GM12878 (cell line): ENCODE measurements around the gene ELAC1. TPM values are rescaled to one million over a fixed set of nuclear protein-coding genes. Genes with fewer than 3 reads are reported as not detected.

Source experiments
- ATAC-seq: fragments of 200-7000 bp; cut with Tn5 transposase; 3 replicates; pipeline ENCODE4 v1.9.1; 2020; ENCODE audit warnings: mild to moderate bottlenecking, moderate library complexity
- BruUV-seq: library from RNA; stranded (reverse); fragments of 400-500 nt; replicated peaks from 2 replicates; lab custom pipeline; 2021; lab: Mats Ljungman, UMichigan
- CTCF ChIA-PET: fragments of 300-600 bp; sonication (Branson Sonifier 250); formaldehyde crosslinking; extraction: SDS; loops from one replicate; lab custom pipeline; 2021; ENCODE audit warnings: inconsistent platforms; lab: Yijun Ruan, JAX
- POLR2A ChIA-PET: fragments of 350-600 bp; formaldehyde crosslinking; extraction: SDS; loops from one replicate; lab custom pipeline; 2021; ENCODE audit warnings: inconsistent platforms; lab: Charles Lee
- RAD21 ChIA-PET: fragments of 300-600 bp; sonication (Branson Sonifier 250); formaldehyde crosslinking; loops from one replicate; lab custom pipeline; 2023; ENCODE audit warnings: antibody characterized with exemption; ENCODE audit not compliant: unreplicated experiment; lab: Charles Lee
- SMC1A ChIA-PET: fragments of 300-600 bp; sonication (Branson Sonifier 250); formaldehyde crosslinking; loops from one replicate; lab custom pipeline; 2023; ENCODE audit not compliant: unreplicated experiment, uncharacterized antibody; lab: Charles Lee
- DNase-seq: peaks from one replicate; pipeline ENCODE4 v3.0.0-alpha.2; 2011; ENCODE audit warnings: low read depth, low spot score
- FAIRE-seq: peaks from 3 replicates; lab custom pipeline; 2011; peaks lifted over from hg19 to GRCh38; lab: Jason Lieb, UNC
- H2AFZ ChIP-seq: 2 replicates; pipeline ENCODE4 v1.6.0; 2011; ENCODE audit warnings: low read depth, low read length, control low read depth; ENCODE audit not compliant: control insufficient read depth
- H3K27ac ChIP-seq: 2 replicates; pipeline ENCODE4 v1.5.1; 2011; ENCODE audit warnings: control low read depth; ENCODE audit not compliant: control insufficient read depth, insufficient read depth
- H3K27me3 ChIP-seq, 2 experiments: replicated peaks in 1 of 2; 2 replicates each; pipeline versions ENCODE4 v1.6.0 to v1.6.1; 2011; ENCODE audit warnings: low read length in 1 of 2; ENCODE audit not compliant: control insufficient read depth in 2 of 2, insufficient read depth in 2 of 2
- H3K36me3 ChIP-seq, 2 experiments: 2 replicates each; pipeline ENCODE4 v1.5.1; 2011; ENCODE audit warnings: low read length in 1 of 2; ENCODE audit not compliant: control insufficient read depth in 2 of 2, insufficient read depth in 2 of 2
- H3K4me1 ChIP-seq: 2 replicates; pipeline ENCODE4 v1.6.1; 2011; ENCODE audit warnings: mild to moderate bottlenecking, low read length, moderate library complexity, mixed read lengths; ENCODE audit not compliant: control insufficient read depth, insufficient read depth
- H3K4me2 ChIP-seq: 2 replicates; pipeline ENCODE4 v1.6.0; 2011; ENCODE audit warnings: control low read depth; ENCODE audit not compliant: control insufficient read depth, insufficient read depth
- H3K4me3 ChIP-seq: fragments of 200-600 bp; sonication (generic); 2 replicates; pipeline ENCODE4 v1.5.1; 2016
- H3K79me2 ChIP-seq: 2 replicates; pipeline ENCODE4 v1.6.0; 2011; ENCODE audit warnings: low read length; ENCODE audit not compliant: control insufficient read depth, insufficient read depth
- H3K9ac ChIP-seq: 2 replicates; pipeline ENCODE4 v1.8.0; 2011; ENCODE audit warnings: low read length, control low read depth, mixed read lengths; ENCODE audit not compliant: control insufficient read depth, insufficient read depth
- H3K9me3 ChIP-seq: replicated peaks from 3 replicates; pipeline ENCODE4 v1.5.1; 2011; ENCODE audit warnings: mild to moderate bottlenecking, low read length; ENCODE audit not compliant: control insufficient read depth, insufficient read depth
- H4K20me1 ChIP-seq: 2 replicates; pipeline ENCODE4 v1.6.0; 2011; ENCODE audit not compliant: control insufficient read depth, insufficient read depth
- ATF7 ChIP-seq: fragments of 450-650 bp; IDR thresholded peaks from 2 replicates; pipeline ENCODE4 v1.6.1; 2016; ENCODE audit warnings: low read depth, mild to moderate bottlenecking
- BACH1 ChIP-seq: fragments of 450-650 bp; IDR thresholded peaks from 2 replicates; pipeline ENCODE4 v1.6.1; 2017; ENCODE audit warnings: mild to moderate bottlenecking, borderline replicate concordance
- BHLHE40 ChIP-seq, 2 experiments: fragments of 450-650 bp in 1 of 2; IDR thresholded peaks; 2 replicates each; pipeline ENCODE4 v1.6.1; 2011 to 2017; ENCODE audit warnings: low read depth in 2 of 2, borderline replicate concordance in 1 of 2, improper control_type of control experiment in 1 of 2, low read length in 1 of 2, mild to moderate bottlenecking in 1 of 2
- EZH2 ChIP-seq: IDR thresholded peaks from 2 replicates; pipeline ENCODE4 v1.6.1; 2012; ENCODE audit warnings: low read depth, mild to moderate bottlenecking, control low read depth, inconsistent platforms, low read length, borderline replicate concordance; ENCODE audit not compliant: control insufficient read depth
- GABPA ChIP-seq: IDR thresholded peaks from 2 replicates; pipeline ENCODE4 v1.6.1; 2014; ENCODE audit warnings: antibody characterized with exemption, low read depth, mild to moderate bottlenecking, inconsistent platforms
- MTA3 ChIP-seq: IDR thresholded peaks from 2 replicates; pipeline ENCODE4 v1.6.1; 2012; ENCODE audit warnings: low read length, inconsistent platforms, borderline replicate concordance
- NFYA ChIP-seq: IDR thresholded peaks from 2 replicates; pipeline ENCODE4 v1.6.1; 2011; ENCODE audit warnings: low read depth, mild to moderate bottlenecking, low read length, improper control_type of control experiment, borderline replicate concordance
- SMAD1 ChIP-seq: fragments of 450-650 bp; IDR thresholded peaks from 2 replicates; pipeline ENCODE4 v1.6.1; 2018; ENCODE audit warnings: mild to moderate bottlenecking, low read depth; ENCODE audit not compliant: partially characterized antibody
- TARDBP ChIP-seq: IDR thresholded peaks from 2 replicates; pipeline ENCODE4 v1.6.1; 2016; ENCODE audit warnings: borderline replicate concordance
- ZSCAN29 ChIP-seq: fragments of 450-650 bp; IDR thresholded peaks from 2 replicates; pipeline ENCODE4 v1.6.1; 2017; ENCODE audit warnings: mild to moderate bottlenecking, moderate library complexity
- ZZZ3 ChIP-seq: IDR thresholded peaks from 2 replicates; pipeline ENCODE4 v1.6.1; 2011; ENCODE audit warnings: low read depth; ENCODE audit not compliant: control insufficient read depth, insufficient read length
- WGBS: methylation state at CpG from one replicate; pipeline ENCODE4 v1.1.6; 2016; ENCODE audit warnings: low lambda C conversion rate; ENCODE audit not compliant: insufficient replicate concordance, insufficient coverage; ENCODE audit errors: missing lambda C conversion rate; 5-methylcytosine and 5-hydroxymethylcytosine counted together
- in situ Hi-C: fragments of 300-500 bp; cut with MboI; formaldehyde crosslinking; loops from 9 replicates; pipeline ENCODE4 v1.14.3; 2018; ENCODE audit warnings: mixed read lengths
- intact Hi-C: fragments of 100-400 bp; cut with micrococcal nuclease; formaldehyde crosslinking; loops from one replicate; pipeline ENCODE4 v1.14.2; 2022; ENCODE audit not compliant: unreplicated experiment
- polyA plus RNA-seq, 11 experiments: library from polyadenylated mRNA; depleted of rRNA in 4 of 11; unstranded in 6 of 11; stranded (reverse) in 5 of 11; fragments of >200 nt; fragmentation: Nextera tagmentation in 4 of 11; fragmentation: Illumina TruSeq in 1 of 11; extraction: Ambion mirVana in 4 of 11; extraction: Trizol in 1 of 11; gene quantifications; 1 replicate in 1 of 11; 2 replicates in 10 of 11; pipeline versions ENCODE4 v1.2.1 to v1.2.3, GENCODE V29; 2011 to 2016; ENCODE audit warnings: inconsistent platforms in 2 of 11, missing spikeins in 2 of 11, low read depth in 1 of 11
- total RNA-seq, 4 experiments: library from RNA; depleted of rRNA in 3 of 4; stranded (reverse); fragments of >200 nt in 3 of 4; fragmentation: Illumina TruSeq in 1 of 4; extraction: Trizol in 1 of 4; gene quantifications; 2 replicates each; pipeline versions ENCODE4 v1.2.1 to v1.2.3, GENCODE V29; 2013 to 2021
- TF ChIP-seq, protein P1 (sequence below): fragments of 450-650 bp; IDR thresholded peaks from 2 replicates; pipeline ENCODE4 v1.6.1; 2016; ENCODE audit warnings: mild to moderate bottlenecking
- TF ChIP-seq, protein P2 (sequence below): fragments of 450-650 bp; IDR thresholded peaks from 2 replicates; pipeline ENCODE4 v1.6.1; 2017; ENCODE audit warnings: antibody characterized with exemption, mild to moderate bottlenecking, moderate library complexity
- TF ChIP-seq, protein P3 (sequence below): IDR thresholded peaks from 2 replicates; pipeline ENCODE4 v1.6.1; 2011; ENCODE audit warnings: borderline replicate concordance, low read depth, mild to moderate bottlenecking, moderate library complexity, low read length; ENCODE audit not compliant: insufficient read depth, poor library complexity, severe bottlenecking
- TF ChIP-seq, protein P4 (sequence below): IDR thresholded peaks from 2 replicates; pipeline ENCODE4 v1.6.1; 2012; ENCODE audit warnings: mild to moderate bottlenecking, low read depth, low read length

Gene ELAC1
- total and polyA plus RNA-seq, 10 of the 15 experiments (the other 5 are each of a cell fraction or from before 2014, with no cell fraction given): 4.9 to 23.0 (median 9.8) TPM

DNA sequence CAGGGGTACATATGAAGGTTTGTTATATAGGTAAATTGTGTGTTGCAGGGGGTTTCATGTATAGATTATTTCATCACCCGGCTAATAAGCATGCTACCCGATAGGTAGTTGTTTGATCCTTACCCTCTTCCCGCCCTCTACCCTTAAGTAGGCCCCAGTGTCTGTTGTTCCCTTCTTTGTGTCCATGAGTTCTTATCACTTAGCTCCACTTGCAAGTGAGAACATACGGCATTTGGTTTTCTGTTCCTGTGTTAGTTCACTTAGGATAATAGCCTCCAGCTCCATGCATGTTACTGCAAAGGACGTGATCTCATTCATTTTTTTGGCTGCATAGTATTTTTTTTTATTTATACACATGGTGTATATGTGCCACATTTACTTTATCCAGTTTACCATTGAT is 34.2 kb upstream of the ELAC1 start:
- no peak overlapping the region for H3K27ac ChIP-seq
- no peaks in the 10 kb centered on the region for H3K9me3 ChIP-seq
- H3K9ac ChIP-seq: no peak overlapping the region
- no peaks in the 10 kb centered on the region for H3K79me2 ChIP-seq
- H3K4me1 ChIP-seq: no peaks in the 10 kb centered on the region
- H2AFZ ChIP-seq: no peak overlapping the region
- peaks cover 0 to 6% of the 10 kb centered on the region in 2 experiments; a peak in 2 of 4 replicates for H3K36me3 ChIP-seq
- no peak overlapping the region for H3K4me3 ChIP-seq
- no peaks in the 10 kb centered on the region for H3K27me3 ChIP-seq
- intact Hi-C loops (no loop called here), in situ Hi-C loops (no loop called here)
- no peak for ATAC-seq
- ChIA-PET CTCF (interaction anchor here (1.5 kb wide), 1 partner anchor 18 kb away, joined by 4 read pairs; no protein-coding TSS in a partner anchor), SMC1A (interaction anchor here (1.1 kb wide), 1 partner anchor 53 kb away, joined by 3 read pairs; no protein-coding TSS in a partner anchor), POLR2A (no interaction called here), RAD21 (no interaction called here)
- BruUV-seq: no TSS peak
- FAIRE-seq: no peak
- 98% methylated on average over 5 of the region's 5 CpGs for WGBS
- H4K20me1 ChIP-seq: no peaks in the 10 kb centered on the region
- H3K4me2 ChIP-seq: no peak overlapping the region
- no peak for DNase-seq
- no peak for TF ChIP-seq NFYA
- TF ChIP-seq, protein P1, sequence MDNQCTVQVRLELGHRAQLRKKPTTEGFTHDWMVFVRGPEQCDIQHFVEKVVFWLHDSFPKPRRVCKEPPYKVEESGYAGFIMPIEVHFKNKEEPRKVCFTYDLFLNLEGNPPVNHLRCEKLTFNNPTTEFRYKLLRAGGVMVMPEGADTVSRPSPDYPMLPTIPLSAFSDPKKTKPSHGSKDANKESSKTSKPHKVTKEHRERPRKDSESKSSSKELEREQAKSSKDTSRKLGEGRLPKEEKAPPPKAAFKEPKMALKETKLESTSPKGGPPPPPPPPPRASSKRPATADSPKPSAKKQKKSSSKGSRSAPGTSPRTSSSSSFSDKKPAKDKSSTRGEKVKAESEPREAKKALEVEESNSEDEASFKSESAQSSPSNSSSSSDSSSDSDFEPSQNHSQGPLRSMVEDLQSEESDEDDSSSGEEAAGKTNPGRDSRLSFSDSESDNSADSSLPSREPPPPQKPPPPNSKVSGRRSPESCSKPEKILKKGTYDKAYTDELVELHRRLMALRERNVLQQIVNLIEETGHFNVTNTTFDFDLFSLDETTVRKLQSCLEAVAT: no peak
- no peak for TF ChIP-seq ZZZ3
- no peak for TF ChIP-seq EZH2
- TF ChIP-seq BACH1: no peak
- TF ChIP-seq, protein P2, sequence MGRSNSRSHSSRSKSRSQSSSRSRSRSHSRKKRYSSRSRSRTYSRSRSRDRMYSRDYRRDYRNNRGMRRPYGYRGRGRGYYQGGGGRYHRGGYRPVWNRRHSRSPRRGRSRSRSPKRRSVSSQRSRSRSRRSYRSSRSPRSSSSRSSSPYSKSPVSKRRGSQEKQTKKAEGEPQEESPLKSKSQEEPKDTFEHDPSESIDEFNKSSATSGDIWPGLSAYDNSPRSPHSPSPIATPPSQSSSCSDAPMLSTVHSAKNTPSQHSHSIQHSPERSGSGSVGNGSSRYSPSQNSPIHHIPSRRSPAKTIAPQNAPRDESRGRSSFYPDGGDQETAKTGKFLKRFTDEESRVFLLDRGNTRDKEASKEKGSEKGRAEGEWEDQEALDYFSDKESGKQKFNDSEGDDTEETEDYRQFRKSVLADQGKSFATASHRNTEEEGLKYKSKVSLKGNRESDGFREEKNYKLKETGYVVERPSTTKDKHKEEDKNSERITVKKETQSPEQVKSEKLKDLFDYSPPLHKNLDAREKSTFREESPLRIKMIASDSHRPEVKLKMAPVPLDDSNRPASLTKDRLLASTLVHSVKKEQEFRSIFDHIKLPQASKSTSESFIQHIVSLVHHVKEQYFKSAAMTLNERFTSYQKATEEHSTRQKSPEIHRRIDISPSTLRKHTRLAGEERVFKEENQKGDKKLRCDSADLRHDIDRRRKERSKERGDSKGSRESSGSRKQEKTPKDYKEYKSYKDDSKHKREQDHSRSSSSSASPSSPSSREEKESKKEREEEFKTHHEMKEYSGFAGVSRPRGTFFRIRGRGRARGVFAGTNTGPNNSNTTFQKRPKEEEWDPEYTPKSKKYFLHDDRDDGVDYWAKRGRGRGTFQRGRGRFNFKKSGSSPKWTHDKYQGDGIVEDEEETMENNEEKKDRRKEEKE: no peak
- no peak for TF ChIP-seq BHLHE40 (IDR thresholded peaks at IDR 0.05; ENCODE audit: borderline replicate concordance in 1 of 2, low read depth in 2 of 2, low read length in 1 of 2)
- TF ChIP-seq SMAD1: no peak
- TF ChIP-seq, protein P3, sequence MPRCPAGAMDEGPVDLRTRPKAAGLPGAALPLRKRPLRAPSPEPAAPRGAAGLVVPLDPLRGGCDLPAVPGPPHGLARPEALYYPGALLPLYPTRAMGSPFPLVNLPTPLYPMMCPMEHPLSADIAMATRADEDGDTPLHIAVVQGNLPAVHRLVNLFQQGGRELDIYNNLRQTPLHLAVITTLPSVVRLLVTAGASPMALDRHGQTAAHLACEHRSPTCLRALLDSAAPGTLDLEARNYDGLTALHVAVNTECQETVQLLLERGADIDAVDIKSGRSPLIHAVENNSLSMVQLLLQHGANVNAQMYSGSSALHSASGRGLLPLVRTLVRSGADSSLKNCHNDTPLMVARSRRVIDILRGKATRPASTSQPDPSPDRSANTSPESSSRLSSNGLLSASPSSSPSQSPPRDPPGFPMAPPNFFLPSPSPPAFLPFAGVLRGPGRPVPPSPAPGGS: no peak
- TF ChIP-seq TARDBP: no peak
- TF ChIP-seq GABPA: no peak
- no peak for TF ChIP-seq ZSCAN29
- TF ChIP-seq, protein P4, sequence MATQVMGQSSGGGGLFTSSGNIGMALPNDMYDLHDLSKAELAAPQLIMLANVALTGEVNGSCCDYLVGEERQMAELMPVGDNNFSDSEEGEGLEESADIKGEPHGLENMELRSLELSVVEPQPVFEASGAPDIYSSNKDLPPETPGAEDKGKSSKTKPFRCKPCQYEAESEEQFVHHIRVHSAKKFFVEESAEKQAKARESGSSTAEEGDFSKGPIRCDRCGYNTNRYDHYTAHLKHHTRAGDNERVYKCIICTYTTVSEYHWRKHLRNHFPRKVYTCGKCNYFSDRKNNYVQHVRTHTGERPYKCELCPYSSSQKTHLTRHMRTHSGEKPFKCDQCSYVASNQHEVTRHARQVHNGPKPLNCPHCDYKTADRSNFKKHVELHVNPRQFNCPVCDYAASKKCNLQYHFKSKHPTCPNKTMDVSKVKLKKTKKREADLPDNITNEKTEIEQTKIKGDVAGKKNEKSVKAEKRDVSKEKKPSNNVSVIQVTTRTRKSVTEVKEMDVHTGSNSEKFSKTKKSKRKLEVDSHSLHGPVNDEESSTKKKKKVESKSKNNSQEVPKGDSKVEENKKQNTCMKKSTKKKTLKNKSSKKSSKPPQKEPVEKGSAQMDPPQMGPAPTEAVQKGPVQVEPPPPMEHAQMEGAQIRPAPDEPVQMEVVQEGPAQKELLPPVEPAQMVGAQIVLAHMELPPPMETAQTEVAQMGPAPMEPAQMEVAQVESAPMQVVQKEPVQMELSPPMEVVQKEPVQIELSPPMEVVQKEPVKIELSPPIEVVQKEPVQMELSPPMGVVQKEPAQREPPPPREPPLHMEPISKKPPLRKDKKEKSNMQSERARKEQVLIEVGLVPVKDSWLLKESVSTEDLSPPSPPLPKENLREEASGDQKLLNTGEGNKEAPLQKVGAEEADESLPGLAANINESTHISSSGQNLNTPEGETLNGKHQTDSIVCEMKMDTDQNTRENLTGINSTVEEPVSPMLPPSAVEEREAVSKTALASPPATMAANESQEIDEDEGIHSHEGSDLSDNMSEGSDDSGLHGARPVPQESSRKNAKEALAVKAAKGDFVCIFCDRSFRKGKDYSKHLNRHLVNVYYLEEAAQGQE: no peak
- no peak for TF ChIP-seq MTA3
- TF ChIP-seq ATF7: no peak
